Measurements from ENCODE around the gene ZDHHC11B. TPM values are rescaled to one million over a fixed set of nuclear protein-coding genes. Genes with fewer than 3 reads are reported as not detected.
A peak's percentile ranks its signal among the peaks of the same experiment; 100 is the strongest.
"Not testable (repeated sequence)": the region's sequence is repeated elsewhere in the genome, so short reads cannot be mapped to it uniquely, and the experiment has no call there.

Gene ZDHHC11B
- total and polyA plus RNA-seq, 2 donors from 2014 or later = 4.4 to 5.4 TPM

DNA sequence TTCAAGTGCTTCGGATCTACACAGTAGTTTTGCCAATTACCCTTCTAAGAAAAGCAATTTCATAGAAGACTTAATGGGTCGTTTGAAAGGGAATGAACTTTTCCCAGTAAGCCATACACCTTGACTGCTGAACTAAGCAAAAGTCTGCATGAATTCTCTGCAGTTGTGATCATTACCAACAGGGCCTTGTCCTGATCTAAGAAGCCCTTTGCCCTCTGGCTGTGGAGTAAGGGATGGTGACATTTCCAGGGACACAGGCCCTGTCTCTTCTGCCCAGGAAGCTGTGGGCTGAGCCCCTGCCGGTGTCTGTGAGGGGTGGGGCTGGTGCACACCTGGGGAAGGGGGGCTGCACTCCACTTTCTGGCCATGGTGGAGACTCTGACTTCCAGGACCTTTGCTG is 35.7 kb upstream of the ZDHHC11B start:
- Histone ChIP-seq H3K27ac (ENCODE audit: low read depth in 2 of 2, low read length in 2 of 2) (no peak overlapping the region), H3K4me3 (ENCODE audit: low read length in 3 of 3) (no peak overlapping the region), H3K9me3 (ENCODE audit: control insufficient read depth in 2 of 3, insufficient read depth in 1 of 3, low read length in 3 of 3) (peaks cover 0 to 2% (median 0%) of the 10 kb centered on the region in 3 donors), H3K27me3 (ENCODE audit: control insufficient read depth, insufficient read depth, low read length) (no peaks in the 10 kb centered on the region), H3K4me1 (ENCODE audit: control insufficient read depth in 2 of 3, insufficient read depth in 2 of 3, low read depth in 1 of 3, low read length in 3 of 3) (no peaks in the 10 kb centered on the region), H3K36me3 (ENCODE audit: control insufficient read depth in 2 of 3, insufficient read depth in 3 of 3, low read length in 3 of 3) (no peaks in the 10 kb centered on the region), H3K9ac (ENCODE audit: low read length in 3 of 3) (no peak overlapping the region)
- FAIRE-seq (no peak), DNase-seq (no peak)
- TF ChIP-seq, protein P1, sequence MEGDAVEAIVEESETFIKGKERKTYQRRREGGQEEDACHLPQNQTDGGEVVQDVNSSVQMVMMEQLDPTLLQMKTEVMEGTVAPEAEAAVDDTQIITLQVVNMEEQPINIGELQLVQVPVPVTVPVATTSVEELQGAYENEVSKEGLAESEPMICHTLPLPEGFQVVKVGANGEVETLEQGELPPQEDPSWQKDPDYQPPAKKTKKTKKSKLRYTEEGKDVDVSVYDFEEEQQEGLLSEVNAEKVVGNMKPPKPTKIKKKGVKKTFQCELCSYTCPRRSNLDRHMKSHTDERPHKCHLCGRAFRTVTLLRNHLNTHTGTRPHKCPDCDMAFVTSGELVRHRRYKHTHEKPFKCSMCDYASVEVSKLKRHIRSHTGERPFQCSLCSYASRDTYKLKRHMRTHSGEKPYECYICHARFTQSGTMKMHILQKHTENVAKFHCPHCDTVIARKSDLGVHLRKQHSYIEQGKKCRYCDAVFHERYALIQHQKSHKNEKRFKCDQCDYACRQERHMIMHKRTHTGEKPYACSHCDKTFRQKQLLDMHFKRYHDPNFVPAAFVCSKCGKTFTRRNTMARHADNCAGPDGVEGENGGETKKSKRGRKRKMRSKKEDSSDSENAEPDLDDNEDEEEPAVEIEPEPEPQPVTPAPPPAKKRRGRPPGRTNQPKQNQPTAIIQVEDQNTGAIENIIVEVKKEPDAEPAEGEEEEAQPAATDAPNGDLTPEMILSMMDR (IDR thresholded peaks at IDR 0.05; ENCODE audit: borderline replicate concordance, extremely low read depth, insufficient read depth) = no peak
- intact Hi-C loops (cut with DNase I) = no loop called here

DNA sequence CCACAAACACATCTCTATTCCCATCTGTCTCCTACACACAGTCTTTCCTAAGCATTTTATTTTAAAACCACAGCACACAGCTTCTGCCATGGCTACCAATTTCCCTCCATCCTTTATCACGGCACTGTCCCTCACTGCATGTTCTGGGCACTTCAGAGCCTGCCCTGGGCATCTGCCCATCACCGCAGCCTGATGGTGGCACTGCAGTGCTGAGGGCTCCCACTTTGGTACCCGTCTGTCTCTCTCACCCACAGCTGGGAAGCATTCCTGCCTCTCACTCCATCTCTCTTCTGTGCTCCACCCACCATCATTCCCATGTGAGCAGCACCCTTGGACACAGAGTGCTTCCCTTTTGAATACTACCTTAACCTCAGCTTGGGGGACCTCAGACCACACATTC is 34.5 kb upstream of the ZDHHC11B start:
- H3K36me3 ChIP-seq (ENCODE audit: control insufficient read depth in 2 of 3, insufficient read depth in 3 of 3, low read length in 3 of 3) = no peaks in the 10 kb centered on the region
- FAIRE-seq (no peak), DNase-seq (no peak)
- H3K4me3 ChIP-seq (ENCODE audit: low read length in 3 of 3) = no peak overlapping the region
- H3K27me3 ChIP-seq (ENCODE audit: control insufficient read depth, insufficient read depth, low read length) = no peaks in the 10 kb centered on the region
- H3K4me1 ChIP-seq (ENCODE audit: control insufficient read depth in 2 of 3, insufficient read depth in 2 of 3, low read depth in 1 of 3, low read length in 3 of 3) = no peaks in the 10 kb centered on the region
- no peak overlapping the region for H3K27ac ChIP-seq (ENCODE audit: low read depth in 2 of 2, low read length in 2 of 2)
- H3K9me3 ChIP-seq (ENCODE audit: control insufficient read depth in 2 of 3, insufficient read depth in 1 of 3, low read length in 3 of 3) = peaks cover 0 to 2% (median 0%) of the 10 kb centered on the region in 3 donors
- no peak overlapping the region for H3K9ac ChIP-seq (ENCODE audit: low read length in 3 of 3)
- intact Hi-C loops (cut with DNase I) = no loop called here
- TF ChIP-seq, protein P1 (IDR thresholded peaks at IDR 0.05; ENCODE audit: borderline replicate concordance, extremely low read depth, insufficient read depth) = no peak

DNA sequence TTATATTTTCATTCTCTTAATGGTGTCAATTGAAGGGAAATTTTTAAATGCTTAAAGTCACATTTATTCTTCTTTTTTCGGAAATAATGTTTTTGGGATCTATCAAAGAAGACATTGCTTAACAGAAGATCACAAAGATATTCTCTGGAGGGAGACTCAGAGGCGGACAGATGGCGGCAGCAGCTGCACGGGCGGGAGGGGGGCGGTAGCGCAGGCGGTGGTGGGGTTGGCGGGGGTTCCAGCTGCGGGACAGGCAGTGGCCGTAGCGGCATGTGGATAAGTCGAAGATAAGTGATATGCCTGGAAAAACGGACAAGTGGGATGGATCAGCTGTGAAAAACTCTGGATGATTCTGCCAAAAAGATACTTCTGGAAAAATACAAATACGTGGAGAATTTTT is 31.6 kb upstream of the ZDHHC11B start:
- intact Hi-C loops (cut with DNase I) = no loop called here
- Histone ChIP-seq H3K27me3 (ENCODE audit: control insufficient read depth, insufficient read depth, low read length) (no peaks in the 10 kb centered on the region), H3K4me3 (ENCODE audit: low read length in 3 of 3) (no peak overlapping the region), H3K9ac (ENCODE audit: low read length in 3 of 3) (no peak overlapping the region), H3K4me1 (ENCODE audit: control insufficient read depth in 2 of 3, insufficient read depth in 2 of 3, low read depth in 1 of 3, low read length in 3 of 3) (no peaks in the 10 kb centered on the region), H3K9me3 (ENCODE audit: control insufficient read depth in 2 of 3, insufficient read depth in 1 of 3, low read length in 3 of 3) (peaks cover 0 to 2% (median 0%) of the 10 kb centered on the region in 3 donors), H3K27ac (ENCODE audit: low read depth in 2 of 2, low read length in 2 of 2) (no peak overlapping the region), H3K36me3 (ENCODE audit: control insufficient read depth in 2 of 3, insufficient read depth in 3 of 3, low read length in 3 of 3) (no peaks in the 10 kb centered on the region)
- TF ChIP-seq, protein P1 (IDR thresholded peaks at IDR 0.05; ENCODE audit: borderline replicate concordance, extremely low read depth, insufficient read depth) = no peak
- FAIRE-seq (no peak), DNase-seq (no peak)

DNA sequence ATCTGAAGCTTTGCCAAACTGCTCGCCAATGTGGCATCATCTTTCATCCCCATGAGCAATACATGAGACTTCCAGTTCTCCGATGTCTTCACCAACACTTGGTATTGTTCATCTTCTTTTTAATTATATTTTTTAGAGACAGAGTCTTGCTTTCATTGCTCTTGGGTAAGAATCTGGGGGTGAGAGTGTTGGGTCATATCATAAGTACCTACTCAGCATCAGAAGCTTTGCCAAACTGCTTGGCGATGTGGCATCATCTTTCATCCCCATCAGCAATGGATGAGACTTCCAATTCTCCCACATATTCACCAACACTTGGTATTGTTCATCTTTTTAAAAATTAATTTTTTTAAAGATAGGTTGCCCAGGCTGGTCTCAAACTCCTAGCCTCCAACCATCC is 30.9 kb upstream of the ZDHHC11B start:
- no peak overlapping the region for H3K4me3 ChIP-seq (ENCODE audit: low read length in 3 of 3)
- TF ChIP-seq, protein P1 (IDR thresholded peaks at IDR 0.05; ENCODE audit: borderline replicate concordance, extremely low read depth, insufficient read depth) = no peak
- no peaks in the 10 kb centered on the region for H3K27me3 ChIP-seq (ENCODE audit: control insufficient read depth, insufficient read depth, low read length)
- no peak for DNase-seq
- intact Hi-C loops (cut with DNase I) = no loop called here
- no peak for FAIRE-seq
- no peak overlapping the region for H3K27ac ChIP-seq (ENCODE audit: low read depth in 2 of 2, low read length in 2 of 2)
- no peak overlapping the region for H3K9ac ChIP-seq (ENCODE audit: low read length in 3 of 3)
- no peaks in the 10 kb centered on the region for H3K36me3 ChIP-seq (ENCODE audit: control insufficient read depth in 2 of 3, insufficient read depth in 3 of 3, low read length in 3 of 3)
- H3K4me1 ChIP-seq (ENCODE audit: control insufficient read depth in 2 of 3, insufficient read depth in 2 of 3, low read depth in 1 of 3, low read length in 3 of 3) = no peaks in the 10 kb centered on the region
- H3K9me3 ChIP-seq (ENCODE audit: control insufficient read depth in 2 of 3, insufficient read depth in 1 of 3, low read length in 3 of 3) = peaks cover 0 to 2% (median 0%) of the 10 kb centered on the region in 3 donors

DNA sequence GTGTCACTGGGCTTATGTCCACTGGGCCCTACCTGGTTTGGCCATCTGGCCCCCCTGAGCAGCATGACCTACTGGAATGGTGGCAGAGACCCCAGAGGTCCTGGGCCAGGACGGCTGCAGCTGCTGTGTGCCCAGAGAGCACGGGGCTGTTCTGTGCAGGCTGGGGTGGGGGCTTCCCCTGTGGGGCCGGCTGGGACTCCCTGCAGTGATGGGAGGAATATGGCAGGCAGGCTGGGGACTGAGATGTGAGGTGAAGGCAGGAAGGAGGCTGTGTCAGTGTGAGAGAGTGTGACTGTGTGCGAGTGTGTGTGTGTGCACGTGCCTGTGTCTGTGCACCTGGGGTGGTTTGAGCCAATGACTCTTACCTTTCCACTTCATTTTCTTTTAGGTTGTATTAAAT is 29.0 kb upstream of the ZDHHC11B start:
- FAIRE-seq; intact Hi-C loops (cut with DNase I); DNase-seq: not testable (repeated sequence)

DNA sequence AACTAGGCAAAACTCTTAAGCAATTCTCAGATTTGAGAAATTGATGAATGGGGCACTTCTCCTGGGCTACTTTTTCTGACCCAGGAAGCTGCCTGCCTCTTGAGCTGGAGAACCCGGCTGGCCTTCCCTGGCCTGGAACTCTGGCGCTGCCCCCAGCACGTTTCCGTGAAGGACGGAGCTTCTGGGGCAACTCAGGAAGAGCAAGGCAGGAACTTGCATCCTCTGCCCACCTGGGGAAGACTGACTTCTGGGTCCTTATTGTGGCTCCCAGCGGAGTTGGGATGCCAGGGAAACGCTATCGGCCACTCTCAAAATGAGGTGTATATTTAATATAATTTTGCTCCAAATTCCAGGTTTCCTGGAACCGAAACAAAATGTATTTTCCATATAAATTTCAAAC is 26.9 kb upstream of the ZDHHC11B start:
- DNase-seq; H3K9me3 ChIP-seq (ENCODE audit: control insufficient read depth in 2 of 3, insufficient read depth in 1 of 3, low read length in 3 of 3); H3K27ac ChIP-seq (ENCODE audit: low read depth in 2 of 2, low read length in 2 of 2); H3K9ac ChIP-seq (ENCODE audit: low read length in 3 of 3); H3K4me3 ChIP-seq (ENCODE audit: low read length in 3 of 3); H3K27me3 ChIP-seq (ENCODE audit: control insufficient read depth, insufficient read depth, low read length); H3K36me3 ChIP-seq (ENCODE audit: control insufficient read depth in 2 of 3, insufficient read depth in 3 of 3, low read length in 3 of 3); intact Hi-C loops (cut with DNase I); H3K4me1 ChIP-seq (ENCODE audit: control insufficient read depth in 2 of 3, insufficient read depth in 2 of 3, low read depth in 1 of 3, low read length in 3 of 3): not testable (repeated sequence)
- FAIRE-seq = peak; percentile 33

More for the DNA sequence above, 29.0 kb upstream of the ZDHHC11B start:
- H3K4me1 ChIP-seq (ENCODE audit: control insufficient read depth in 2 of 3, insufficient read depth in 2 of 3, low read depth in 1 of 3, low read length in 3 of 3); H3K27me3 ChIP-seq (ENCODE audit: control insufficient read depth, insufficient read depth, low read length); H3K27ac ChIP-seq (ENCODE audit: low read depth in 2 of 2, low read length in 2 of 2); H3K36me3 ChIP-seq (ENCODE audit: control insufficient read depth in 2 of 3, insufficient read depth in 3 of 3, low read length in 3 of 3); H3K4me3 ChIP-seq (ENCODE audit: low read length in 3 of 3); H3K9me3 ChIP-seq (ENCODE audit: control insufficient read depth in 2 of 3, insufficient read depth in 1 of 3, low read length in 3 of 3); H3K9ac ChIP-seq (ENCODE audit: low read length in 3 of 3): not testable (repeated sequence)
